GM23248 (cell line): ENCODE data around the gene NMUR2. TPM values are rescaled to one million over a fixed set of nuclear protein-coding genes. Genes with fewer than 3 reads are reported as not detected.

Experiments used
- DNase-seq: peaks from one replicate; pipeline ENCODE4 v3.0.0-alpha.2; 2015
- H2AFZ ChIP-seq: fragments of 200-600 bp; sonication (generic); 2 replicates; pipeline ENCODE4 v1.6.1; 2016; ENCODE audit warnings: antibody characterized with exemption
- H3F3A ChIP-seq: fragments of 200-600 bp; sonication (generic); 2 replicates; pipeline ENCODE4 v1.6.1; 2016; ENCODE audit warnings: mild to moderate bottlenecking, antibody characterized with exemption, mixed run types; ENCODE audit not compliant: insufficient read depth
- H3K27ac ChIP-seq: fragments of 200-600 bp; sonication (generic); 2 replicates; pipeline ENCODE4 v1.5.1; 2016; ENCODE audit warnings: mild to moderate bottlenecking
- H3K27me3 ChIP-seq: fragments of 200-600 bp; sonication (generic); replicated peaks from 2 replicates; pipeline ENCODE4 v1.6.1; 2016; ENCODE audit warnings: mild to moderate bottlenecking; ENCODE audit not compliant: insufficient read depth
- H3K36me3 ChIP-seq: fragments of 200-600 bp; sonication (generic); 2 replicates; pipeline ENCODE4 v1.6.1; 2016; ENCODE audit warnings: low read depth, mild to moderate bottlenecking
- H3K4me1 ChIP-seq: fragments of 200-600 bp; sonication (generic); 2 replicates; pipeline ENCODE4 v1.6.1; 2016; ENCODE audit warnings: mild to moderate bottlenecking; ENCODE audit not compliant: insufficient read depth
- H3K4me2 ChIP-seq: fragments of 200-600 bp; sonication (generic); one replicate; pipeline ENCODE4 v1.6.1; 2016; ENCODE audit warnings: mild to moderate bottlenecking; ENCODE audit not compliant: unreplicated experiment
- H3K4me3 ChIP-seq: fragments of 200-600 bp; sonication (generic); 2 replicates; pipeline ENCODE4 v1.5.1; 2016; ENCODE audit warnings: mild to moderate bottlenecking
- H3K79me2 ChIP-seq: fragments of 200-600 bp; sonication (generic); 2 replicates; pipeline ENCODE4 v1.6.1; 2016; ENCODE audit warnings: mild to moderate bottlenecking; ENCODE audit not compliant: insufficient read depth
- H3K9ac ChIP-seq: fragments of 200-600 bp; sonication (generic); 2 replicates; pipeline ENCODE4 v1.6.1; 2016; ENCODE audit warnings: mild to moderate bottlenecking
- H3K9me2 ChIP-seq: fragments of 200-600 bp; sonication (generic); 2 replicates; pipeline ENCODE4 v1.6.1; 2016; ENCODE audit warnings: mixed run types, mild to moderate bottlenecking, moderate library complexity; ENCODE audit not compliant: insufficient read depth
- H3K9me3 ChIP-seq: fragments of 200-600 bp; sonication (generic); one replicate; pipeline ENCODE4 v1.6.1; 2017; ENCODE audit warnings: low read depth
- H4K20me1 ChIP-seq: fragments of 200-600 bp; sonication (generic); 2 replicates; pipeline ENCODE4 v1.6.0; 2016; ENCODE audit not compliant: insufficient read depth
- EZH2 ChIP-seq: fragments of 200-600 bp; sonication (generic); IDR thresholded peaks from 2 replicates; pipeline ENCODE4 v1.6.1; 2018; ENCODE audit warnings: antibody characterized with exemption, mild to moderate bottlenecking; ENCODE audit not compliant: insufficient read depth, poor library complexity, severe bottlenecking
- EZH2phosphoT487 ChIP-seq: fragments of 200-600 bp; sonication (generic); IDR thresholded peaks from 2 replicates; pipeline ENCODE4 v1.6.1; 2018; ENCODE audit warnings: antibody characterized with exemption, moderate library complexity, mild to moderate bottlenecking, low read depth; ENCODE audit not compliant: insufficient read depth
- WGBS, 2 experiments: methylation state at CpG; one replicate each; pipeline ENCODE4 v1.1.6; 2015 to 2017; ENCODE audit warnings: low lambda C conversion rate in 2 of 2, low coverage in 1 of 2; ENCODE audit errors: missing lambda C conversion rate in 2 of 2; 5-methylcytosine and 5-hydroxymethylcytosine counted together
- in situ Hi-C: fragments of 300-500 bp; cut with MboI; formaldehyde crosslinking; loops from 2 replicates; pipeline ENCODE4 v1.15.0; 2020
- polyA plus RNA-seq: library from polyadenylated mRNA; unstranded; fragments of >200 nt; fragmentation: Nextera tagmentation; extraction: Ambion mirVana; gene quantifications from 2 replicates; pipeline ENCODE4 v1.2.1, GENCODE V29; 2016
- total RNA-seq: library from RNA; depleted of rRNA; stranded (reverse); fragments of >200 nt; shearing (Covaris generic); gene quantifications from 2 replicates; pipeline ENCODE4 v1.2.3, GENCODE V29; 2014

The NMUR2 gene
- total and polyA plus RNA-seq, 2 experiments from 2014 or later = not detected

DNA sequence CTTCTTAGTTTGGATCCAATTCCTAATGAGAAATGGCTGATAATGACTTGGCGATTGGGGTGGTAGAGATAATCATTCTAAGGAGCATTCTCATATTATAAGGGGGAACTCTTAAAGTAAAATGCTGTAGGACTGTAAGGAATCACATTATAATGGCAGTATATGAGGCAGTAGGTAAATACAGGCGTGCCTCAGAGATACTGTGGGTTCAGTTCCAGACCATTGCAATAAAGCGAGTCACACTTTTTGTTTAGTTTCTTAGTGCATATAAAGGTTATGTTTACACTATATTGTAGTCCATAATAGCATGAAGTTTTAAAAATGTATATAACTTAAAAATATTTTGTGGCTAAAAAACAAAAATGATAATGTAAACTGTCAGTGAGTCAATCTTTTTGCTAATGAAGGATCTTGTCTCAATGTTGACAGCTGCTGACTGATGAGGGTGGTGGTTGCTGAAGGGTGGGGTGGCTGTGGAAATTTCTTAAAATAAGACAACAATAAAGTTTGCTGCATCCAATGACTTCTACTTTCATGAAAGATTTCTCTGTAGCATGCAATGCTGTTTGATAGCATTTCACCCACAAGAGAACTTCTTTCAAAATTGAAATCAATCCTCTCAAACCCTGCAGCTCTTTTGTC lies 15.8 kb downstream of the NMUR2 start:
- Histone ChIP-seq H3K36me3 (no peaks in the 10 kb centered on the region), H3K4me2 (no peak overlapping the region), H3K27ac (no peak overlapping the region), H3K4me3 (no peak overlapping the region), H3K9me2 (no peaks in the 10 kb centered on the region), H3K4me1 (no peaks in the 10 kb centered on the region), H3K9ac (no peak overlapping the region), H2AFZ (no peak overlapping the region), H3F3A (no peaks in the 10 kb centered on the region), H3K79me2 (no peaks in the 10 kb centered on the region), H4K20me1 (no peaks in the 10 kb centered on the region), H3K27me3 (no peaks in the 10 kb centered on the region), H3K9me3 (no peaks in the 10 kb centered on the region)
- WGBS, 2 experiments = 25 to 27% methylated on average over 3 of the region's 3 CpGs
- no peak for DNase-seq
- TF ChIP-seq EZH2phosphoT487 (no peak), EZH2 (no peak)
- in situ Hi-C loops = no loop called here

GRCh38 chr5:152388610-152389009 lies 16.5 kb downstream of the NMUR2 start:
- H3F3A ChIP-seq = no peaks in the 10 kb centered on the region
- in situ Hi-C loops = no loop called here
- no peaks in the 10 kb centered on the region for H3K9me3 ChIP-seq
- no peak overlapping the region for H3K27ac ChIP-seq
- H3K27me3 ChIP-seq = no peaks in the 10 kb centered on the region
- H3K9me2 ChIP-seq = no peaks in the 10 kb centered on the region
- TF ChIP-seq EZH2phosphoT487 (no peak), EZH2 (no peak)
- no peak for DNase-seq
- no peak overlapping the region for H3K4me2 ChIP-seq
- no peak overlapping the region for H3K9ac ChIP-seq
- no peaks in the 10 kb centered on the region for H3K36me3 ChIP-seq
- no peaks in the 10 kb centered on the region for H4K20me1 ChIP-seq
- H3K4me3 ChIP-seq = no peak overlapping the region
- 30 to 32% methylated on average over 1 of the region's 1 CpG for WGBS, 2 experiments
- no peaks in the 10 kb centered on the region for H3K4me1 ChIP-seq
- H2AFZ ChIP-seq = no peak overlapping the region
- no peaks in the 10 kb centered on the region for H3K79me2 ChIP-seq

DNA sequence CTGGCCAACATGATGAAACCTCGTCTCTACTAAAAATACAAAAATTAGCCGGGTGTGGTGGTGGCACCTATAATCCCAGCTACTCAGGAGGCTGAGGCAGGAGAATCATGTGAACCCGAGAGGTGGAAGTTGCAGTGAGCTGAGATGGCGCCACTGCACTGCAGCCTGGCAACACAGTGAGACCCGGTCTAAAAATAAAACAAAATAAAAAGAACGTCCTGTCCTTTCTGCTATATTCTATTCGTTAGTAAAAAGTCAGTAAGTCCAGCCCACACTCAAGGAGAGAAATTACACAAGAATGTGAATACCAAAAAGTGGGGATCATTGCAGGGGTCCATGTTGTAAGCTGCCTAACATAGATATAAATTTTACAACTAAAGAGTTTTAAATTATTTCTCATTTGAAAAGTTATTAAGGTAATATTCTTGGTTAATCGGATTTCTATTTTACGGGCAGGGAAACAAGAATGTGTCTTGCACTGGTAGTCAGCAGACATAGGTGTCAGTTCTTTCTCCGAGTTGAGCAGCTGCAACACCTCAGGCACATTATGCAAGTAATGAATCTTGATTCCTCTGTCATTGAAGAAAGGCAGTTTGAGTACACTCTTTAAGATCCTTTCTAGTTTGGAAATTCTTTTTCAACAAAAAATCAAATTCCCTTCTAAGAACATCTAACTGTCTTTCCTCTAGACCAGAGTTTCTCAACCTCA lies 24.5 kb downstream of the NMUR2 start:
- Histone ChIP-seq H3K36me3 (no peaks in the 10 kb centered on the region), H4K20me1 (no peaks in the 10 kb centered on the region), H3K4me2 (no peak overlapping the region), H3K27ac (no peak overlapping the region), H3K27me3 (no peaks in the 10 kb centered on the region), H3F3A (no peaks in the 10 kb centered on the region), H2AFZ (no peak overlapping the region), H3K4me1 (no peaks in the 10 kb centered on the region), H3K9me3 (no peaks in the 10 kb centered on the region), H3K4me3 (no peak overlapping the region), H3K79me2 (no peaks in the 10 kb centered on the region), H3K9ac (no peak overlapping the region), H3K9me2 (no peaks in the 10 kb centered on the region)
- WGBS, 2 experiments = 28 to 31% methylated on average over 10 of the region's 10 CpGs
- no peak for DNase-seq
- in situ Hi-C loops = no loop called here
- no peak for TF ChIP-seq EZH2phosphoT487
- TF ChIP-seq EZH2 = no peak

- Histone ChIP-seq H4K20me1 (no peaks in the 10 kb centered on the region), H3K27me3 (no peaks in the 10 kb centered on the region), H3K9me2 (no peaks in the 10 kb centered on the region), H3F3A (no peaks in the 10 kb centered on the region), H3K79me2 (no peaks in the 10 kb centered on the region), H3K27ac (no peak overlapping the region), H3K9me3 (no peaks in the 10 kb centered on the region), H3K4me2 (no peak overlapping the region), H3K36me3 (no peaks in the 10 kb centered on the region), H3K4me1 (no peaks in the 10 kb centered on the region), H3K4me3 (no peak overlapping the region), H3K9ac (no peak overlapping the region), H2AFZ (no peak overlapping the region)
- in situ Hi-C loops = no loop called here
- DNase-seq = no peak
- 42 to 54% methylated on average over 3 of the region's 3 CpGs for WGBS, 2 experiments
- TF ChIP-seq EZH2 (no peak), EZH2phosphoT487 (no peak)
These were observed 25.7 kb downstream of the NMUR2 start for GRCh38 chr5:152379331-152379730.
